Left lobe of liver (tissue), 2 donors: ENCODE measurements around the gene AKAP6. TPM values are rescaled to one million over a fixed set of nuclear protein-coding genes. Genes with fewer than 3 reads are reported as not detected.

ENCODE experiments used
- ATAC-seq: fragments of 200-7000 bp; cut with Tn5 transposase; one replicate; pipeline ENCODE4 v1.9.1; 2020; ENCODE audit warnings: mild to moderate bottlenecking, moderate library complexity
- DNase-seq: peaks from one replicate; pipeline ENCODE4 v3.0.0-alpha.2; 2020; ENCODE audit warnings: low spot score
- total RNA-seq: library from RNA; stranded (reverse); gene quantifications from one replicate; pipeline ENCODE4 v1.2.1, GENCODE V29; 2021
- donor health status: DM: no; HTN: no; CAD: no; lungs with moderate emphysema.
- donor health status: DM: no; HTN: yes; CAD: no.

AKAP6 gene
- total RNA-seq, 1 donor from 2014 or later = 7.2 TPM

- DNase-seq (no peak), ATAC-seq (no peak)
Observed at GRCh38 chr14:32602699-32603098, 273.6 kb downstream of the AKAP6 start.

GRCh38 chr14:32603992-32604565 is 275.0 kb downstream of the AKAP6 start:
- DNase-seq (no peak), ATAC-seq (no peak)

- DNase-seq (no peak), ATAC-seq (no peak)
Observed at GRCh38 chr14:32606301-32606700, 277.2 kb downstream of the AKAP6 start.

- DNase-seq (no peak), ATAC-seq (no peak)
Observed at GRCh38 chr14:32607399-32607798, 278.3 kb downstream of the AKAP6 start.

DNA sequence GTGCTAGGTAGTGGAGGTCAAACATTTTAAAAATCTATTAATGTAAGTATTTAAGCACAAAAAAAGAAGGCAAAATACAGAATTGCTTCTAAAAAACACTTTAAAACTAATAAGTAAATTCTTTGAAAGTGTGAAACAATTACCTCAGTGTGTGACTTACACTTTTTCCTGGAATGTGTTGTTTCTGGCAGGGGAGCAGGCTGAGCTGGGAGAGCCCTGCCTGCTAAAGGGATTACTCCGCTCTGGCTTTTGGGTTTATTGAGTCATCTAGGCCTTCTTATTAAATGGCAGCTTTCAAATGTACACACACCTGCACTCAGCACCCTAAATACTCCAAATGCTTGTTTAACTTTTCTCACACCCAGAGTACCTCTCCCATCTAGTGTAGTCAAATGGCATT is 279.8 kb downstream of the AKAP6 start:
- ATAC-seq (no peak), DNase-seq (no peak)

- DNase-seq (no peak), ATAC-seq (no peak)
Observed at GRCh38 chr14:32609388-32609787, 280.3 kb downstream of the AKAP6 start.

GRCh38 chr14:32611752-32612151 is 282.7 kb downstream of the AKAP6 start:
- DNase-seq (no peak), ATAC-seq (no peak)

DNA sequence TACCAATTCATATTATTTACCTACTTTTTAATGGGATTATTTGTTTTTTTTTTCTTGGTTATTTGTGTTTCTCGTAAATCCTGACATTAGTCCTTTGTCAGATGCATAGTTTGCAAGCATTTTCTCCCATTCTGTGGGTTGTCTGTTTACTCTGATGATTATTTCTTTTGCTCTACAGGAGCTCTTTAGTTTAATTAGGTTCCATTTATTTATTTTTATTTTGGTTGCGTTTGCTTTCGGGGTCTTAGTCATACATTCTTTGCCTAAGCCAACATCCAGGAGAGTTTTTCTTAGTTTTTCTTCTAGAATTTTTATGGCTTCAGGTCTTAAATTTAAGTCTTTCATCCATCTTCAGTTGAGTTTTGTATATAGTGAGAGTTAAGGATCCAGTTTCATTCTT is 289.9 kb downstream of the AKAP6 start:
- no peak for DNase-seq
- ATAC-seq = no peak

DNA sequence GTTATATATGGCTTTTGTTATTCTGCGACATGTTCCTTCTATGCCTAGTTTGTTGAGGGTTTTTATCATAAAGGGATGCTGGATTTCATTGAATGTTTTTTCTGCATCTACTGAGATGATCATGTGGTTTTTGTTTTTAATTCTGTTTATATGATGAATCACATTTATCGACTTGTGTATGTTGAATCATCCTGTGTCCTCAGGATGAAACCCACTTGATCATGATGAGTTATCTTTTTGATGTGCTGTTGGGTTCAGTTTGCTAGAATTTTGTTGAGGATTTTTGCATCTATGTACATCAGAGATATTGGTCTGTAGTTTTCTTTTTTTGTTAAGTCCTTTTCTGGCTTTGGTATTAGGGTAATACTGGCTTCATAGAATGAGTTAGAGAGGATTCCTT is 291.2 kb downstream of the AKAP6 start:
- DNase-seq = no peak
- ATAC-seq = no peak

- no peak for DNase-seq
- peak; percentile 19 for ATAC-seq
Observed at GRCh38 chr14:32620724-32621123, 291.6 kb downstream of the AKAP6 start.

DNA sequence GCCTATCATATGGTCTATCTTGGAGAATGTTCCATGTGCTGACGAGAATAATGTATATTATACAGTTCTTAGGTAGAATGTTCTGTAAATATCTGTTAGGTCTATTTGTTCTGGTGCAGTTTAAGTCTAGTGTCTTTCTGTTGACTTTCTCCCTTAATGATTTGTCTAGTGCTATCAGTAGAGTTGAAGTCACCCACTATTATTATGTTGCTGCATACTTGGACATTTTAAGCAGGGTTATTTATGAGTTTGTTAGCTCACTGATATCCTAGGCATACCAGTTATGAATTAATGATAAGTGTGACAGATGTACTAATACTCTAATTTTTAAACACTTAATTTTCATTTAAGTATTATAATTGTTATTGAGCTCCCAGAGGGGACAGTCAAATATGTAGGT is 292.5 kb downstream of the AKAP6 start:
- ATAC-seq = no peak

GRCh38 chr14:32622742-32623141 is 293.6 kb downstream of the AKAP6 start:
- DNase-seq (no peak), ATAC-seq (no peak)

More for the DNA sequence above, 292.5 kb downstream of the AKAP6 start:
- no peak for DNase-seq

- no peak for DNase-seq
- ATAC-seq = no peak
Observed at GRCh38 chr14:32623300-32624093, 294.4 kb downstream of the AKAP6 start.

- no peak for ATAC-seq
- no peak for DNase-seq
Observed at GRCh38 chr14:32625211-32625610, 296.1 kb downstream of the AKAP6 start.

DNA sequence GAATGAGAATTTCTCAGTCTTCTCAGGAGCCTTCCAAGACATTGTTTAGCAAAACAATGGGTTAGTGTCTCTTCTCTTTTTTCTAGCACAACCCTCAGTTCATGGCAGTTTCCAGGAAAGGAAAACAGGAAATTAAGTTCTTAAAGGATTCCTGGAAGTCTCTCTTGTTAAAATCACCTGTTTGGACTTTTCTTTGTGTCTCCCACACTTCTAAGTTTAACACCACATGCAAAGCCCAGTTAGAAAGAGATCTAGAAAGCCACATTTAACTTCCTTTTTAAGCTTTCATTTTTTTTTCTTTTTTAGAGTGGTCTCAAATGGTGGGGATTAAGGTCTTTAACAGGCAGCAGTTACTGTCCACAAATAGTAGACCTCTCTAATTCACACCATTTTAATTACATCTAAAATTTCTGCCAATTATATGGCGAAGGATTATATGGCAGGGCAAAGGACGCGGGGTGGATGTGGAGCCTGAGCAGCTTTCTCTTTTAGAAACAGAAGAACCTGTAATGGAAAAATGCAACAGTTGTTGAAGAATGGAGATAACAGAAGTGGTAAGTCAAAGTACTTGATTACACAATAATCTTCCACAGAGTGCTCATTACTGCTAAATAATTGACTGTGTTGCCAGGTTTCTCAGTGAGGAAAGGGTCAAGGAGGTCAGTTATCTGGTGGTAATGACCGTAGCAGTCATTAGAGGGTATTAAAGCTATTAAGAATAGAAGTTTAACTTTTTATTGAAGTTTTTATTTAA is 298.6 kb downstream of the AKAP6 start:
- DNase-seq (no peak), ATAC-seq (peak; percentile 19)

DNA sequence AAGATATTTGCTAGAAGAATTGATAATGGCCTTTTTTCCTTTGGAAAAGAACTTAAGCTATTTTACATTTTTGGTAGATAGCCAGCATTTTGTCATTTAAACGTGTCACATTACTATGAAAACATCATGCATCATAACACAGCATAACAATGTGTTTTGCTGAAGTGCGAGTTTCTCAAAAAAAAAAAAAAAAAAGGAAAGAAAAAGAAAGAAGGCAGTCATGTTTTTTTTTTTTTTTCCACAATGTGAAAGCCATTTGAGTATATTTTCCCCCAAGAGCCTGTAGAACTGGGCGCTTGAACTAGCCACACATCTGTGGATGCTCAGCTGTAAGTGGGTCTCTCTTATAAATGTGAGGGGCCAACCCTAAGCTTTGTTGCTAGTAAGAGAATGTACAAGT is 300.1 kb downstream of the AKAP6 start:
- no peak for ATAC-seq
- DNase-seq = no peak

- ATAC-seq = no peak
- no peak for DNase-seq
Observed at GRCh38 chr14:32630701-32631100, 301.6 kb downstream of the AKAP6 start.

DNA sequence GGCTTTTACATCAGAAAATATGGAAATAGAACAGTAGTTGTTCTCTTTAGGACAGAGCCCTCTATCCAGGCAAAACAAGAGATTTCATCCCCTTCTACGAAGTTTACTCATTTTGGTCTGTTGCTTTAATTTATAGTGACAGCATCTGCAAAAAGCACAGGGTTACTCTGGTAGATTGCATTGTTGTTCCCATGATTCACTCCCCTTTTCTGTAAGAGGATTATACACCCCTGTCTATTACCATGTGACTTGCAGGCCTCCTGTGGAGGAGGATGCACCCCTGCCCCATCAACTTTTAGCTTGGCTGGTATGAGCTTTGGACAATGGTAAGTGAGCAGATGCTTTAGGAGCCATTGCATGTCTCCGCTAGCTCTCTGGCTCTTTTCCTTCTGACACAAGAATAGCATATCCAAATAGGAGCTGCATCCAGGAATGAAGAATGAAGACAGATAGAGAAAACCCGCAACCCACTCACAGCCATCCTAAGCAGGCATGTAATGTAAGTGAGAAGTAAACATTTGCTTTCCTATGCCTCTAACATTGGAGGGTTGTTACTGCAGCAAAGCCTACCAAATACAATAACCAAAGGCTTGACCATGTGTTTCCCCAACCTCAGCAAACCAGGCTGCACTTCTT is 304.2 kb downstream of the AKAP6 start:
- no peak for ATAC-seq
- DNase-seq = no peak

DNA sequence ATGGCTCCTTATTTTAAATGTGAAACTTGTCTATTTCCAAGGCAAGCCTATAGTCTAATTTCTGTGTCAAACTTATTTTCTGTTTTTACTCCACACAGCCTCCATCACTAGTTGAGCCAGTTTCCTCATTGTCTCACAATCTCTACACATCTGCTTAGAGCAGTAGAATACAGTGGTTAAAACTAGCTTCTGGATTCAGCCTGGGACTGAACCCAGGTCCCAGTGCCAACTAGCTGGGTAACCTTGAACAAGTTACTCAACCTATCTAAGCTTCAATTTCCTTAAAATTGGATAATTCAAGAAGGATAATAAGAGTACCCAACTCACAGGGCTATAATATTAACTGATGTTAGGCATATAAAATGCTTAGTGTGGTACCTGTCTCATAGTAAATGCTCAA is 304.8 kb downstream of the AKAP6 start:
- ATAC-seq (peak; percentile 60), DNase-seq (no peak)

- DNase-seq (no peak), ATAC-seq (peak; percentile 91)
Observed at GRCh38 chr14:32635061-32635719, 306.1 kb downstream of the AKAP6 start.

GRCh38 chr14:32637582-32637981 is 308.5 kb downstream of the AKAP6 start:
- DNase-seq (no peak), ATAC-seq (no peak)
